GF-D8 (cell line): Measurements from ENCODE around the gene MRPL33.
A peak's percentile ranks its signal among the peaks of the same experiment; 100 is the strongest.

Experiments used
- DNase-seq: peaks from one replicate; lab custom pipeline; 2025; lab: John Stamatoyannopoulos, UW

MRPL33 gene

GRCh38 chr2:27776696-27777095 is 5.2 kb downstream of the MRPL33 start:
- no peak for DNase-seq

GRCh38 chr2:27779417-27780055 is 8.0 kb downstream of the MRPL33 start:
- DNase-seq: no peak

GRCh38 chr2:27781496-27781895 is 10.0 kb downstream of the MRPL33 start:
- no peak for DNase-seq

- DNase-seq: no peak
These were observed 11.2 kb downstream of the MRPL33 start for GRCh38 chr2:27782701-27783100.

GRCh38 chr2:27790796-27791195 is 19.3 kb downstream of the MRPL33 start:
- DNase-seq: no peak

GRCh38 chr2:27792759-27793158 is 21.2 kb downstream of the MRPL33 start:
- DNase-seq: no peak

GRCh38 chr2:27795093-27795834 is 23.7 kb downstream of the MRPL33 start:
- DNase-seq: no peak

- no peak for DNase-seq
These were observed 24.4 kb downstream of the MRPL33 start for GRCh38 chr2:27795868-27796277.

- no peak for DNase-seq
These were observed 25.6 kb downstream of the MRPL33 start for GRCh38 chr2:27796791-27797765.

- no peak for DNase-seq
These were observed 26.3 kb downstream of the MRPL33 start for GRCh38 chr2:27797841-27798240.

GRCh38 chr2:27798486-27798885 is 27.0 kb downstream of the MRPL33 start:
- no peak for DNase-seq

- no peak for DNase-seq
These were observed 27.6 kb downstream of the MRPL33 start for GRCh38 chr2:27798948-27799645.

GRCh38 chr2:27799646-27800010 is 28.1 kb downstream of the MRPL33 start:
- no peak for DNase-seq

GRCh38 chr2:27800856-27801255 is 29.3 kb downstream of the MRPL33 start:
- DNase-seq: no peak

GRCh38 chr2:27802547-27802946 is 31.0 kb downstream of the MRPL33 start:
- no peak for DNase-seq

- no peak for DNase-seq
These were observed 31.5 kb downstream of the MRPL33 start for GRCh38 chr2:27803046-27803445.

GRCh38 chr2:27804146-27804545 is 32.6 kb downstream of the MRPL33 start:
- peak; percentile 41 for DNase-seq

- DNase-seq: no peak
These were observed 33.7 kb downstream of the MRPL33 start for GRCh38 chr2:27805180-27805579.

- no peak for DNase-seq
These were observed 35.0 kb downstream of the MRPL33 start for GRCh38 chr2:27806311-27807059.

GRCh38 chr2:27807476-27807875 is 36.0 kb downstream of the MRPL33 start:
- no peak for DNase-seq

- no peak for DNase-seq
These were observed 36.9 kb downstream of the MRPL33 start for GRCh38 chr2:27808418-27808817.
